ENCODE data around the gene LRRC8D.
A peak's percentile ranks its signal among the peaks of the same experiment; 100 is the strongest.

Gene LRRC8D

GRCh38 chr1:89949991-89950624, 129.3 kb downstream of the LRRC8D start:
- TF ChIP-seq CTCF (IDR thresholded peaks at IDR 0.05; ENCODE audit: low read depth, low read length), result no peak
- no peaks in the 10 kb centered on the region for H3K9me3 ChIP-seq (ENCODE audit: severe bottlenecking)
- H3K27me3 ChIP-seq (ENCODE audit: insufficient read depth, low read depth, severe bottlenecking), result no peaks in the 10 kb centered on the region
- no peak overlapping the region for H3K4me3 ChIP-seq (ENCODE audit: low read depth, low read length)
- H3K27ac ChIP-seq, result no peak overlapping the region
- no peaks in the 10 kb centered on the region for H3K36me3 ChIP-seq
- no peak for DNase-seq

GRCh38 chr1:89950703-89951102, 129.9 kb downstream of the LRRC8D start:
- Histone ChIP-seq H3K27me3 (ENCODE audit: insufficient read depth, low read depth, severe bottlenecking) (no peaks in the 10 kb centered on the region), H3K9me3 (ENCODE audit: severe bottlenecking) (no peaks in the 10 kb centered on the region), H3K4me3 (ENCODE audit: low read depth, low read length) (no peak overlapping the region), H3K36me3 (no peaks in the 10 kb centered on the region), H3K27ac (no peak overlapping the region)
- TF ChIP-seq CTCF (IDR thresholded peaks at IDR 0.05; ENCODE audit: low read depth, low read length), result no peak
- DNase-seq, result no peak

- Histone ChIP-seq H3K27me3 (ENCODE audit: insufficient read depth, low read depth, severe bottlenecking) (no peaks in the 10 kb centered on the region), H3K4me3 (ENCODE audit: low read depth, low read length) (no peak overlapping the region), H3K9me3 (ENCODE audit: severe bottlenecking) (no peaks in the 10 kb centered on the region), H3K27ac (no peak overlapping the region), H3K36me3 (no peaks in the 10 kb centered on the region)
- DNase-seq, result no peak
- TF ChIP-seq CTCF (IDR thresholded peaks at IDR 0.05; ENCODE audit: low read depth, low read length), result no peak
These were observed 131.2 kb downstream of the LRRC8D start for GRCh38 chr1:89951766-89952604.

GRCh38 chr1:89952605-89953130, 131.8 kb downstream of the LRRC8D start:
- H3K4me3 ChIP-seq (ENCODE audit: low read depth, low read length), result no peak overlapping the region
- no peaks in the 10 kb centered on the region for H3K9me3 ChIP-seq (ENCODE audit: severe bottlenecking)
- TF ChIP-seq CTCF (IDR thresholded peaks at IDR 0.05; ENCODE audit: low read depth, low read length), result no peak
- H3K27ac ChIP-seq, result no peak overlapping the region
- H3K27me3 ChIP-seq (ENCODE audit: insufficient read depth, low read depth, severe bottlenecking), result no peaks in the 10 kb centered on the region
- no peak for DNase-seq
- no peaks in the 10 kb centered on the region for H3K36me3 ChIP-seq

GRCh38 chr1:89953131-89953626, 132.3 kb downstream of the LRRC8D start:
- peak; percentile 18 for DNase-seq
- no peak overlapping the region for H3K27ac ChIP-seq
- peak; percentile 39; the same call in 1 of the 2 replicates for TF ChIP-seq CTCF (IDR thresholded peaks at IDR 0.05; ENCODE audit: low read depth, low read length)
- H3K36me3 ChIP-seq, result no peaks in the 10 kb centered on the region
- H3K4me3 ChIP-seq (ENCODE audit: low read depth, low read length), result no peak overlapping the region
- no peaks in the 10 kb centered on the region for H3K27me3 ChIP-seq (ENCODE audit: insufficient read depth, low read depth, severe bottlenecking)
- no peaks in the 10 kb centered on the region for H3K9me3 ChIP-seq (ENCODE audit: severe bottlenecking)

Data from WERI-Rb-1 (cell line).